Chondrocyte (in vitro differentiated cells): ENCODE measurements around the gene PHF23. TPM values are rescaled to one million over a fixed set of nuclear protein-coding genes. Genes with fewer than 3 reads are reported as not detected.

Experiments
- DNase-seq: peaks from one replicate; pipeline ENCODE4 v3.0.0; 2021; ENCODE audit warnings: mixed read lengths, low spot score
- H3K27ac Mint-ChIP-seq: one replicate; pipeline ENCODE4 v1.8.0; 2021; ENCODE audit warnings: mild to moderate bottlenecking, moderate library complexity, mixed read lengths; ENCODE audit not compliant: unreplicated experiment
- H3K27me3 Mint-ChIP-seq: 2 replicates; pipeline ENCODE4 v1.8.0; 2021; ENCODE audit warnings: low read depth, mixed read lengths
- H3K36me3 Mint-ChIP-seq: 2 replicates; pipeline ENCODE4 v1.8.0; 2021; ENCODE audit warnings: low read depth, mixed read lengths
- H3K4me1 Mint-ChIP-seq: 2 replicates; pipeline ENCODE4 v1.8.0; 2021; ENCODE audit warnings: low read depth, mild to moderate bottlenecking, mixed read lengths
- H3K4me3 Mint-ChIP-seq: one replicate; pipeline ENCODE4 v1.8.0; 2021; ENCODE audit warnings: mild to moderate bottlenecking, moderate library complexity, mixed read lengths; ENCODE audit not compliant: unreplicated experiment
- H3K9me3 Mint-ChIP-seq: 2 replicates; pipeline ENCODE4 v1.8.0; 2021; ENCODE audit warnings: low read depth, mixed read lengths
- total RNA-seq: library from RNA; stranded (reverse); gene quantifications from 3 replicates; pipeline ENCODE4 v1.2.1, GENCODE V29; 2021
- TF ChIP-seq, protein P1 (sequence below): fragments of 200-600 bp; sonication (generic); IDR thresholded peaks from 2 replicates; pipeline ENCODE4 v1.5.0; 2021; ENCODE audit warnings: antibody characterized with exemption, mild to moderate bottlenecking, moderate library complexity

The PHF23 gene
- total RNA-seq, 1 donor from 2014 or later: 49.5 TPM

DNA sequence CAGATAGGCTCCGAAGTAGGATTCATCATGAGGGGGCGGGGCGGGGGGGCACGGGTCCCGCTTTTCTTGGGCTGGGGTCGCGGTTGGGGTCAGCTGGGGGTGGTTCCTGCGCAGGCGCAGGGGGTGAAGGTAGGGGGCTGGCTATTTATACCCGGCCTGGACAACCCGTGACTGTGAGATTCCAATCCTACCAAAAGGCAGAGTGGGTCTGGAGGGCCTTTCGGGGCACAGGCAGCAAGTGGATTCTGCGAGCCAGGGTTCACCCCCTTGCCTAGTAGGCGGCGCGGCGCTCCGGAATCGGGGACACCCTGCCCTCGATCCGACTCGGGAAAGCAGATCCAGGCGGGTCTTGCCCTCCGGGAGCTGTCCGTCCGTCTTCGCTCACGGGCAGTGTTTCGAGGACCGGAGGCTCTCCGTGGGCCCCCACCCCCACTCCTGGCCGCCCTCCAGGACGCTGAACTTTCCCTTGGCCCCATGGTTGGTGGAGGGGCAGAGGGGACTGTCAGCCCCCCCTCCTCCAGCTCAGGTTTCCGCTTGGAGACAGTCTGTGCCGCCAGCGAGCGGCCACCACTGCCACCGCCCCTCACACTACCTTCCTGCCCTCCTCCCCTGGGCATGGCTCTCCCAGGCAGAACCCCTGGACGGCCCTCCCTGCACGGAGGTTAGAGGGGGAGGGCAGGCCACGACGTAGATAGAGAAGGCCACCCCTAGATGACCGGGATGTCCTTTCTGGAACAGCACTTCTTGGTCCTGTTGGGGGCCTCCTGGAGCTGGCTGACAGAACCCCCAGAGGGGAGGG is 42.9 kb upstream of the PHF23 start:
- H3K4me1 Mint-ChIP-seq: peaks cover 17% of the 10 kb centered on the region
- H3K27ac Mint-ChIP-seq: no peak overlapping the region
- DNase-seq: no peak
- peak overlapping the region; percentile 75 for H3K4me3 Mint-ChIP-seq
- no peaks in the 10 kb centered on the region for H3K9me3 Mint-ChIP-seq
- TF ChIP-seq, protein P1, sequence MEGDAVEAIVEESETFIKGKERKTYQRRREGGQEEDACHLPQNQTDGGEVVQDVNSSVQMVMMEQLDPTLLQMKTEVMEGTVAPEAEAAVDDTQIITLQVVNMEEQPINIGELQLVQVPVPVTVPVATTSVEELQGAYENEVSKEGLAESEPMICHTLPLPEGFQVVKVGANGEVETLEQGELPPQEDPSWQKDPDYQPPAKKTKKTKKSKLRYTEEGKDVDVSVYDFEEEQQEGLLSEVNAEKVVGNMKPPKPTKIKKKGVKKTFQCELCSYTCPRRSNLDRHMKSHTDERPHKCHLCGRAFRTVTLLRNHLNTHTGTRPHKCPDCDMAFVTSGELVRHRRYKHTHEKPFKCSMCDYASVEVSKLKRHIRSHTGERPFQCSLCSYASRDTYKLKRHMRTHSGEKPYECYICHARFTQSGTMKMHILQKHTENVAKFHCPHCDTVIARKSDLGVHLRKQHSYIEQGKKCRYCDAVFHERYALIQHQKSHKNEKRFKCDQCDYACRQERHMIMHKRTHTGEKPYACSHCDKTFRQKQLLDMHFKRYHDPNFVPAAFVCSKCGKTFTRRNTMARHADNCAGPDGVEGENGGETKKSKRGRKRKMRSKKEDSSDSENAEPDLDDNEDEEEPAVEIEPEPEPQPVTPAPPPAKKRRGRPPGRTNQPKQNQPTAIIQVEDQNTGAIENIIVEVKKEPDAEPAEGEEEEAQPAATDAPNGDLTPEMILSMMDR: no peak
- no peaks in the 10 kb centered on the region for H3K36me3 Mint-ChIP-seq
- H3K27me3 Mint-ChIP-seq: peaks cover 13% of the 10 kb centered on the region

DNA sequence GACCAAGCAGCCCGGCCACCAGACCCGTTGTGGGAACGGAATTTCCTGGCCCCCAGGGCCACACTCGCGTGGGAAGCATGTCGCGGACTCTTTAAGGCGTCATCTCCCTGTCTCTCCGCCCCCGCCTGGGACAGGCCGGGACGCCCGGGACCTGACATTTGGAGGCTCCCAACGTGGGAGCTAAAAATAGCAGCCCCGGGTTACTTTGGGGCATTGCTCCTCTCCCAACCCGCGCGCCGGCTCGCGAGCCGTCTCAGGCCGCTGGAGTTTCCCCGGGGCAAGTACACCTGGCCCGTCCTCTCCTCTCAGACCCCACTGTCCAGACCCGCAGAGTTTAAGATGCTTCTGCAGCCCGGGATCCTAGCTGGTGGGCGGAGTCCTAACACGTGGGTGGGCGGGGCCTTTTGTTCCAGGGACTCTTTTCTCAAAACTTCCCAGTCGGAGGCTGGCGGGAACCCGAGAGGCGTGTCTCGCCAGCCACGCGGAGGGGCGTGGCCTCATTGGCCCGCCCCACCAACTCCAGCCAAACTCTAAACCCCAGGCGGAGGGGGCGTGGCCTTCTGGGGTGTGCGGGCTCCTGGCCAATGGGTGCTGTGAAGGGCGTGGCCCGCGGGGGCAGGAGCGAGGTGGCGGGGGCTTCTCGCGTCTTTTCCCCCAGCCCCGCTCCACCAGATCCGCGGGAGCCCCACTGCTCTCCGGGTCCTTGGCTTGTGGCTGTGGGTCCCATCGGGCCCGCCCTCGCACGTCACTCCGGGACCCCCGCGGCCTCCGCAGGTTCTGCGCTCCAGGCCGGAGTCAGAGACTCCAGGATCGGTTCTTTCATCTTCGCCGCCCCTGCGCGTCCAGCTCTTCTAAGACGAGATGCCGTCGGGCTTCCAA is 42.1 kb upstream of the PHF23 start, which contains the start of gene SLC2A4:
TSS of gene SLC2A4 (plus strand) at position 645 of the 879 bp plus-strand sequence. CDS start at position 862, 217 bp downstream.
- Mint-ChIP-seq H3K27ac (peak within 1 kb of the TSS; percentile 89), H3K27me3 (peaks cover 7% of the 10 kb centered on the region), H3K36me3 (no peaks in the 10 kb centered on the region), H3K9me3 (no peaks in the 10 kb centered on the region), H3K4me3 (peak within 1 kb of the TSS; percentile 75), H3K4me1 (peaks cover 17% of the 10 kb centered on the region)
- TF ChIP-seq, protein P1: no peak
- no peak for DNase-seq

DNA sequence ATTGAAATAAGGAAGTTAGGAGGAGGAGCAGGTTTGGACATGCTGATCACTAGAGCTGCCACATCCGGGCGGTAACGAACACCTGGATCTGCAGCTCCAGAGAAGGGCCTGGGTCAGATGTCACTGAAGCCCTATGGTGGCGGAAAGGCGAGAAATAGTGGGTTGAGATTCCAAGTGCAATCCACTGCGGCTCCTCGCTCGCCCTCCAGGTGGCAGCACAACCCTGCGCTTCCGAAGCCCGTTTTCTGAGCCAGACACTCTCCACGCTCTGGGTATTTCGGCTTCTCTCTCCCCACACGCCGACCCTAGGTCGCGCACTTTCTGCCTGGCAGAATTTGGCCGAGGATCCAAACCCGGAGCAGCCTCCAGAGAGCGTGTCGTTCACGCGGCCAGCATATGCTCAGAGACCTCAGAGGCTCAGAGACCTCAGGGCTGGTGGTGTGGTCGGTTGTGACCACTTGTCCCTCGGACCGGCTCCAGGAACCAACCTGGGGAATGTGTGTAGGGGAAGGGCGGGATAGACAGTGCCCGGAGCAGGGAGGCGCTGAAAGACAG is 41.3 kb upstream of the PHF23 start:
- peaks cover 17% of the 10 kb centered on the region for H3K4me1 Mint-ChIP-seq
- peaks cover under 1% of the 10 kb centered on the region for H3K27me3 Mint-ChIP-seq
- no peaks in the 10 kb centered on the region for H3K9me3 Mint-ChIP-seq
- peak overlapping the region; percentile 75 for H3K4me3 Mint-ChIP-seq
- H3K36me3 Mint-ChIP-seq: no peaks in the 10 kb centered on the region
- TF ChIP-seq, protein P1: peak; percentile 90
- peak overlapping the region; percentile 89 for H3K27ac Mint-ChIP-seq
- no peak for DNase-seq

DNA sequence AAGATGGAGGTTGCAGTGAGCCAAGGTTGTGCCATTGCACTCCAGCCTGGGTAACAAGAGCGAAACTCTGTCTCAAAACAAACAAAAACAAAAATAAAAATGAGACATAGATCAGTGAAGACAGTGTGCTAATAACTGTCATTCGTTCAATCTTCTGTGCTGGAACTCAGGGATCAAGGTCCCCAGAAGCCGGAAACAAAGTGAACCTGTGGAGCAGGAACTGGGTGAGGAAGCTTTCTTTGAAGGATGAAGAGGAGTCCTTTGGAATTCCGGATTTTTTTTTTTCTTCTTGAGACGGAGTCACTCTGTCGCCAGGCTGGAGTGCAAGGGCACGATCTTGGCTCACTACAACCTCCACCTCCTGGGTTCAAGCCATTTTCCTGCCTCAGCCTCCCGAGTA is 40.2 kb upstream of the PHF23 start:
- no peaks in the 10 kb centered on the region for H3K36me3 Mint-ChIP-seq
- no peaks in the 10 kb centered on the region for H3K27me3 Mint-ChIP-seq
- TF ChIP-seq, protein P1: no peak
- H3K4me3 Mint-ChIP-seq: no peak overlapping the region
- no peak for DNase-seq
- no peak overlapping the region for H3K27ac Mint-ChIP-seq
- H3K9me3 Mint-ChIP-seq: no peaks in the 10 kb centered on the region
- H3K4me1 Mint-ChIP-seq: peaks cover 17% of the 10 kb centered on the region

DNA sequence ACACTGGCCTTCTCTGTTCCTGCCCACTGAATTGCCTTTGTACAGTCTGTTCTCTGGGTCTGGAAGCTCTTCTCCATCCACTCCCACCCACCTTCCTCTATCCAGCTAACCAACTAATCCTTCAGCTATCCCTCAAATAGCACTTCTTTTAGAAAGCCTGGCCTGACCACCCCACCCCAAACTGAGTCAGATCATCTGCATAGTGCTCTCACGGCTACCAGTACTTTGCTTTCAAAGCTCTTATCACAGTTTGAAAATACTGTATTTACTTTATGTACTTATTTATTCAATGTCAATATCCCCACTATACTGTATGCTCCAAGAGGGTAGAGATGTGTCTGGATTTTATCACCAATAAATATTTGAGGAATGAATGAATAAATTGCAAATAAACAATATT is 27.5 kb upstream of the PHF23 start:
- peaks cover 10% of the 10 kb centered on the region for H3K27me3 Mint-ChIP-seq
- H3K27ac Mint-ChIP-seq: no peak overlapping the region
- H3K36me3 Mint-ChIP-seq: no peaks in the 10 kb centered on the region
- no peak overlapping the region for H3K4me3 Mint-ChIP-seq
- TF ChIP-seq, protein P1: no peak
- peaks cover 29% of the 10 kb centered on the region for H3K4me1 Mint-ChIP-seq
- H3K9me3 Mint-ChIP-seq: no peaks in the 10 kb centered on the region
- no peak for DNase-seq
